GM13977 (cell line): ENCODE measurements around the gene SLC22A23.
A peak's percentile ranks its signal among the peaks of the same experiment; 100 is the strongest.

ENCODE experiments used
- DNase-seq: peaks from one replicate; pipeline ENCODE4 v3.0.0; 2012; ENCODE audit warnings: low spot score
- CTCF ChIP-seq: IDR thresholded peaks from 2 replicates; pipeline ENCODE4 v1.5.1; 2012; ENCODE audit warnings: mild to moderate bottlenecking, control low read depth; ENCODE audit not compliant: insufficient read depth; ENCODE audit errors: extremely low read depth, missing control alignments
- in situ Hi-C: fragments of 300-500 bp; cut with MboI; formaldehyde crosslinking; loops from one replicate; pipeline ENCODE4 v1.12.0; 2022; ENCODE audit warnings: low sequenced_read_pairs, low pct_unique_long_range_greater_than_20kb, mixed read lengths, inconsistent platforms; ENCODE audit not compliant: unreplicated experiment

The SLC22A23 gene

GRCh38 chr6:3500262-3501014 is 43.6 kb upstream of the SLC22A23 start:
- in situ Hi-C loops, result no loop called here
- no peak for DNase-seq

GRCh38 chr6:3499603-3500002 is 42.8 kb upstream of the SLC22A23 start:
- peak; percentile 34 for DNase-seq
- TF ChIP-seq CTCF, result no peak
- in situ Hi-C loops, result no loop called here

More at GRCh38 chr6:3500262-3501014, 43.6 kb upstream of the SLC22A23 start:
- no peak for TF ChIP-seq CTCF

- DNase-seq, result no peak
- in situ Hi-C loops, result no loop called here
- TF ChIP-seq CTCF, result no peak
Measured at GRCh38 chr6:3496395-3496794, 39.5 kb upstream of the SLC22A23 start.

- in situ Hi-C loops, result no loop called here
- DNase-seq, result no peak
- TF ChIP-seq CTCF, result no peak
Measured at GRCh38 chr6:3494391-3495100, 37.7 kb upstream of the SLC22A23 start.

GRCh38 chr6:3490625-3490980 is 33.8 kb upstream of the SLC22A23 start:
- DNase-seq, result no peak
- no peak for TF ChIP-seq CTCF
- in situ Hi-C loops, result no loop called here

- TF ChIP-seq CTCF, result no peak
- no peak for DNase-seq
- in situ Hi-C loops, result no loop called here
Measured at GRCh38 chr6:3489961-3490624, 33.2 kb upstream of the SLC22A23 start.
